GM19372 (cell line): ENCODE measurements around the gene EXOSC3.
"Not testable (repeated sequence)": the region's sequence is repeated elsewhere in the genome, so short reads cannot be mapped to it uniquely, and the experiment has no call there.

Experiments used
- ATAC-seq: cut with Tn5 transposase; IDR thresholded peaks from one replicate; pipeline ENCODE4 v1.9.1; 2021; ENCODE audit warnings: mild to moderate bottlenecking, low read depth, moderate library complexity; ENCODE audit not compliant: unreplicated experiment

The EXOSC3 gene

DNA sequence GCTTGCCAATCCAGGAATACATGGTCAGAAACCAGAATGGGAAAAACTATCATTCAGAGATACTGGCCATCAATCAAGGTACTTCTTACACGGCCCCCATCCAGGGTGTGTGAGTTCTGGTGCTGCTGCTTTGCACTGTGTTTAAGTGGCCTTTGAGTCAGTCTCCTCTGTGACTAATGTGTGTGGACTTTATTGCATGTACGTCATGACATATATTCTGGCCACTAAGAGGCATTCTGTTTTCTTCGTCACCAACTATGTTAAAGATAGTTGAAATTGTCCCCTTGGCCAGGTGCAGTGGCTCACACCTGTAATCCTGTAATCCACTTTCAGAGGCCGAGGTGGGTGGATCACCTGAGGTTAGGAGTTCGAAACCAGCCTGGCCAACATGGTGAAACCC is 8.5 kb downstream of the EXOSC3 start:
- ATAC-seq, result no peak

DNA sequence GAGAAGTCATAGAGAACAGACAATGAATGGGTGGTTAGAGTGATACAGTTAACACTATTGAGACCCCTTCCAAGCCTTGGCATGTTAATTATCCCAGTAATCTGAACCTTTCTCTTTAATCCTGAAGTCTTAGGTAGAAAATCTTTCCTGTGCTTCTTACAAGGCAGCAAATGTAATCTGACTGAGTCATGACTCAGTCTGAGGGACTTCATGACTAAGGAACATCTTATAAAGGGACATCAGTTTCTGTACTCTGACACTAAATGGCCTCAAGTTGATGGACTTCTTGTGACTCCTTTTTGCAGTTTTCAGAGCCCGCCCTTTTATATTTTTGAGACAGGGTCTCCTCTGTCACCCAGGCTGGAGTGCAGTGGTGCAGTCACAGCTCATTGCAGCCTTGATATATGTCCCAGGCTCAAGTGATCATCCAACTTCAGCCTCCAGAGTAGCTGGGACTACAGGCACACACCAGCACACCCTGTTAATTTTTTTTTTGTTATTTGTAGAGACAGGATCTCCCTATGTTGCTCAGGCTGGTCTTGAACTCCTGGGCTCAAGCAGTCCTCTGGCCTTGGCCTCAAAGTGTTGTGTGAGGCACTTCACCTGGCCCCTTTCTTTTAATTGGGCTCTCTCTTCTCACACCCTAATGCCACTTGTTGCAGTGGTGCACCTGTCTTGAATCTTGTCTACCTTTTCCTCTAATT is 9.5 kb downstream of the EXOSC3 start:
- no peak for ATAC-seq

DNA sequence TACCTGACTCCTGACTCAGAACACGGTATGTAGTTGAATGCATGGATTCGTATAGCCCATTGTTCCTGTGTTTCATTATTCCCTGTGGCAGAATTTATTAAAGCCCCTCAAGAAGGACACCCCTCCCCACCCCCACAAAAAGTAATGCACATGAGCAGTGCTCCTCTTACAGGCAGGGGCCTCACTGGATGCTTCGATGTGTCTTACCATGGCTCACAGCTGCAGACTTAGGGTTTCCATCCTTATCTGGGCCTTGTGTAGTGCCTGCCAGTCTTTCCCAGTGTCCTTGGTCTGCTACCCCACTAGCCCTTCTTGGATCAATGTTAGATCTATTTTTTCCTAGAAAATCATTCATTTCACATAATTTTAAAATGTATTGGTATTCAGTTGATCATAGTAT is 14.9 kb downstream of the EXOSC3 start:
- ATAC-seq, result no peak

DNA sequence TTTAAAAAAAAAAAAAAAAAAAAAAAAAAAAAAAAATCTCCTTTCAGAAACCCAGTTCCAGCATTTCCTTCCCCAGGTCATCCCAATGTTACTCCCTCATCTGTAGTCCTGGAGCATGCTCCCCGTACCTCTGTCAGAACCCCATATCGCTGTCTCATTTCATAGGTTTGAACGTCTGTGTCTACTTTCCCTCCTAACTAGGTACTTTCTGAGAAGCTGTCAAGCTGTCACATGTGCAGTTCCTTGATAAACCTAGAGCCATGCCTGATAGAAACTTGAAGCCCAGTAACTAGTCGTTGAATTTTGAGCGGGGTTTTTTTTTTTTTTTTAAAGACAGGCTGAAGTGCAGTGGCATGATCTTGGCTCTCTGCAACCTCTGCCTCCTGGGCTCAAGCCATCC is 15.6 kb downstream of the EXOSC3 start:
- ATAC-seq, result no peak

DNA sequence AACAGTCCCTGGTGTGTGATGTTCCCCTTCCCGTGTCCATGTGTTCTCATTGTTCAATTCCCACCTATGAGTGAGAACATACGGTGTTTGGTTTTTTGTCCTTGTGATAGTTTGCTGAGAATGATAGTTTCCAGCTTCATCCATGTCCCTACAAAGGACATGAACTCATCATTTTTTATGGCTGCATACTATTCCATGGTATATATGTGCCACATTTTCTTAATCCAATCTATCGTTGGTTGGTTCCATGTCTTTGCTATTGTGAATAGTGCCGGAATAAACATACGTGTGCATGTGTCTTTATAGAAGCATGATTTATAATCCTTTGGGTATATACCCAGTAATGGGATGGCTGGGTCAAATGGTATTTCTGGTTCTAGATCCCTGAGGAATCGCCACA is 19.6 kb downstream of the EXOSC3 start:
- ATAC-seq, result not testable (repeated sequence)

DNA sequence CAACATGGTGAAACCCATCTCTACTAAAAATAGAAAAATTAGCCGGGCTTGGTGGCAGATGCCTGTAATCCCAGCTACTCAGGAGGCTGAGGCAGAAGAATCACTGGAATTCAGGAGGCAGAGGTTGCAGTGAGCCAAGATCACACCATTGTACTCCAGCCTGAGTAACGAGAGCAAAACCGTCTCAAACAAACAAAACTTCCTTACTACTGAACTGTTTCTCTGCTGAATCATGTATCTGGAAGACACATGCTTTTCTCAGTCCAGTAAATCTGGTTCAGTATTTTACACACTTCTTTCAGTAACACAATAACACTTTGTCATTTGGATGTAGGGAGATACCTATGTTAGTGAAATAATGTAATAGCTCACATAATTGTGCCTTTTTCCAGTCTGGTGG is 23.4 kb downstream of the EXOSC3 start:
- no peak for ATAC-seq

DNA sequence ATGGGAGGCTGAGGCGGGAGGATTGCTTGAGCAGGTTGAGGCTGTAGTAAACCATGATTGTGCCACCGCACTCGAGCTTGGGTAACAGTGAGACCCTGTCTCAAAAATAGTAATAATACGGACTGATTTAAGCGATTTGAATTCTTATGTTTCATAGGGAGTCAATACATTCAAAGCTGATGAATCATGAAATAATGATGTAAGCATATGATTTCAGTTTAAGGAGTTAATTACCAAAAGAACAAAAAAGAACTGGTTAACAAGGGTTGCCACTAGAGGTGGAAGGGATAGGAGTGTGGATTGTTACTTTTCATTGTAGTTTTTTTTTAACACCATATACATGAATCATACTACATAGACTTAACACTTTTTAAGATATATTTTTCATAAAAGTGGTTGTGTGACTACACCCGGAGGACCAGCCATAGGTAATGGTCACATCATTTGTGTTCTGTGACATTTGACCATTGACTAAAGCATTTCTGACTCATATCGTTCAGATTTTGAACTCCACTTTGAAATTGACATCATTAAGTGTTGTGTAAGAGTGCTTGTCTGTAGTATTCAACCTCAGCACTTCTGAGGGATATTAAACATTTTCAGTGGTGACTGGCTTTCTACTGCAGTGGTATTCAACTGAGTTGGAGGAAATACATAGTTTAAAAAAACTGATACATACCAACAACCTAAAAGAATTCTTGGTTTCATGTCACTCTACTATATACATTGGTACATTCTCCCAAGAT is 24.3 kb downstream of the EXOSC3 start:
- no peak for ATAC-seq

DNA sequence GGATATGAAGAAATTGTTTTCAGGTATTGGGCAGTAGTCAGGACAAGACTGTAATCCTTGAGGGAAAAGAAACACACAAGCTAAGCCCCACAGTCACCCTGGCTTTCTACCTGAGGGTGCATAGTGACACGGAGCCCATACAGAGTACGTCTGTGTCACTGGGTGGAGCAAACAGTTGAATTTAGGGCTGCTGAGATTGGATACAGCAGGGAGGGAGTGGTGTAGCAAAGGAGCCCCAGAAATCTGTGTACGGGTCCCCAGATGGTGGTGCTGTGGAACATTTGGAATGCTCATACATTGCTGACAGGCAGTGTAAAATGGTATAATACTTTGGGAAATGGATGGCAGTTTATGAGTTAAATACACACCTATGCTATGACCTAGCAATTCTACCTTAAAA is 26.1 kb downstream of the EXOSC3 start:
- ATAC-seq, result no peak

DNA sequence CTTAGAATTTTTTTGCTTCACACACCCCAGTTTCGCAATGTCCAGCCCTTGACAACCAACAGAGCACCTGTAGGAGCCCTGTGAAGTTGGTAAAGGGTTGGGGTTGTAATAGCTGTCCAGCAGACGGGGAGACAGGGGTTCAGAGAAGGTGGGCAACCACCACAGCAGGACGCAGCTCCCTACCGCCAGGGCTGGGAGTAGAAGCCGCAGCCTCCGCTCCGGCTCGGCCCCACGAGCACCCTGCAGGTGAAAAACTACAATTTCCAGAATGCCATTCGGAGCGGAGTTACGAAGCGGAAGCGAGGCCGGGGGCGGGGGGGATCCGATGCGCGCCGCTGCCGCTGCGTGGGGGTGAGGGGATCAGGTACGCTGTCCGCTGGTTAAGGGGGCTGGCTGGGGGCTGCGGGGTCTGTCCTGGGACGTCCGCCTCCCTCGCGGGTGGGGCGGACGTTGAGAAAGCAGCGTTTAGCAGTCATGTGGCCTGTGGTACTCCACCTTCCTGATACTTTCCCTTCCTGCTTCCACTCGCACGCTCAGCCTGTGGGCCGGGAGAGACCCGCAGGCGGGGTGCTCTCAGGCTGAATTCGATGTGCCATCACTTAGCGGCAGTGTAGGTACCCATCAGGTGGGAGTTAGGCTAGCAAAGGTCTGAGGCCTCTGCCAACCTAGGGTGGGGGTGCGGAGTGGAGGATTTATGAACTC is 31.2 kb downstream of the EXOSC3 start, which contains the start of gene TRMT10B:
Gene TRMT10B, plus strand, starts transcription at position 317 of the 702 bp plus-strand sequence. CDS start 8,127 bp downstream, outside the sequence.
- ATAC-seq, result peak; percentile 88

DNA sequence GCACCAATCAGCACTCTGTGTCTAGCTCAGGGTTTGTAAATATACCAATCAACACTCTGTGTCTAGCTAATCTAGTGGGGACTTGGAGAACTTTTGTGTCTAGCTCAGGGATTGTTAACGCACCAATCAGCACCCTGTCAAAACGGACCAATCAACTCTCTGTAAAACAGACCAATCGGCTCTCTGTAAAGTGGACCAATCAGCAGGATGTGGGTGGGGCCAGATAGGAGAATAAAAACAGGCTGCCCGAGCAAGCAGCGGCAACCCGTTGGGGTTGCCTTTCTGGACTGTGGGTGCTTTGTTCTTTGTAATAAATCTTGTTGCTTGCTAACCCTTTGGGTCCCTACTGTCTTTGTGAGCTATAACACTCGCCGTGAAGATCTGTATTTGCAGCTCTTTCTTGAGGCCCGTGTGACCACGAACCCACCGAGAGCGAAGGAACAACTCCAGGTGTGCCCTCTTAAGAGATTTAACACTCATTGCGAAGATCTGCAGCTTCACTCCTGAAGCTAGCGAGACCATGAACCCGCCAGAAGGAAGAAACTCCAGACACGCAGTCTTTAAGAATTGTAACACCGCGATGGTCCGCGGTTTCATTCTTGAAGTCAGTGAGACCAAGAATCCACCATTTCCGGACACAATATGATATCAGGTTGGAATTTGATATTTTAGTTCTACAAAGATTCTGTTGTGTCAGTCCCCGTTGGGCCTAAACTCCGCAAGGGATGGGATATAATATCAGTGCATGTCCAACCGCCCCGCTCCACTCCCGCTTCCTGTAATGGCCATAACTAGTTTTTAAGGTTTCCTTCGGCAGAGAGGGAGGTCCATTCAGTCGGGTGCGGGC is 32.0 kb downstream of the EXOSC3 start:
- ATAC-seq, result no peak

DNA sequence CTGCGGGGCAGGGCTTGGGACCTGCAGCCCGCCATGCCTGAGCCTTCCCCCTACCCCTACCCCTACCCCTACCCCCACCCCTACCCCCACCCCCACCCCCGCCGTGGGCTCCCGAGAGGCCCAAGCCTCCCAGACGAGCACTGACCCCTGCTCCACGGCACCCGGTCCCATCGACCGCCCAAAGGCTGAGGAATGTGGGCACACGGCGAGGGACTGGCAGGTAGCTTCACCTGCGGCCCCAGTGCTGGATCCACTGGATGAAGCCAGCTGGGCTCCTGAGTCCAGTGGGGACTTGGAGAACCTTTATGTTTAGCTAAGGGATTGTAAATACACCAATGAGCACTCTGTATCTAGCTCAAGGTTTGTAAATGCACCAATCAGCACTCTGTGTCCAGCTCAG is 32.8 kb downstream of the EXOSC3 start:
- not testable (repeated sequence) for ATAC-seq

DNA sequence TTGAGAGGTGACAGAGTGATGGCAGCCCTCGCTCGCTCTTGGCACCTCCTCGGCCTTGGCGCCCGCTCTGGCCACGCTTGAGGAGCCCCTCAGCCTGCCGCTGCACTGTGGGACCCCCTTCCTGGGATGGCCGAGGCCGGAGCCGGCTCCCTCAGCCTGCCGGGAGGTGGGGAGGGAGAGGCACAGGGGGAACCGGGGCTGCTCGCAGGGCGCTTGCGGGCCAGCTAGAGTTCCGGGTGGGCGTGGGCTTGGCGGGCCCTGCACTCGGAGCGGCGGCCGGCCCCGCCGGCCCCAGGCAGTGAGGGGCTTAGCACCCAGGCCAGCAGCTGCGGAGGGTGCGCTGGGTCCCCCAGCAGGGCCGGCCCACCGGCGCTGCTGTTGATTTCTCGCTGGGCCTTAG is 33.2 kb downstream of the EXOSC3 start:
- not testable (repeated sequence) for ATAC-seq

DNA sequence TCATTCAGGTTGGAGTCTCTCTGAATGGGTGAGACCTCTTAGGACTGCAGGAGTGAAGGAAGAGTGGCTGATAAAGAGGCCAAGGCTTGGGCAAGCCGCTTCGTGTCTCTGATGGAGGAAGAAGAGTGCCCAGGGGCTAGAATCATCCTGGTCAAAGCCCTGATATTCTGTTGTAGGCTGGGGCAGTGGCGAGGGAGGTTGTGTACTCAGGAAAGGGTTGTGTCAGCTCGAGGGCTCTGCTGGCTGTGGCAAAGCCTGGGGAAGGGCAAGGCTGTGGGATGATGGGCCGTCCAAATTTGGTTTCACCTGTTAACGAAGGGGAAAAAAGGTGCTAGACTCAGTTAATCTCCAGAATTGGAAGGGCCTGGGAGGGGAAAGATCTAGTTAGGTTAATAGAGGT is 33.7 kb downstream of the EXOSC3 start:
- no peak for ATAC-seq

DNA sequence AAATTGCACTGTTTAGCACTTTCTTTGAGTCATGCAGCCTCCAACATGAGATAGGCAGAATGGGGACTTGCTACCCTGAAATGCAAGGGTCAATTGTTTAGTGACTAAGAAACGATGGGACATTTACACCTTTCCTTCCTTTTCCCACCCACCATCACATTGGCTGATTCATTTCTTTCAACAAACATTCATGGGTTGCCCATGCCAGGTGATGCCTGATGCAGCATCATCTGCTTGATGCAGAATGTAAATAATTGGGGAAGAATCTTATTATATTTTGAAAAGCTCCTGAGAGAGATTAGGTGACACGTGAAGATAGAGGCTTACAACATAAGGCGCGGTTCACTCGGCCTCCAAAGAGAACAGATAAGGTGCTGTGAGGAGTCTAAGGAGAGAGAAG is 35.7 kb downstream of the EXOSC3 start:
- ATAC-seq, result no peak

DNA sequence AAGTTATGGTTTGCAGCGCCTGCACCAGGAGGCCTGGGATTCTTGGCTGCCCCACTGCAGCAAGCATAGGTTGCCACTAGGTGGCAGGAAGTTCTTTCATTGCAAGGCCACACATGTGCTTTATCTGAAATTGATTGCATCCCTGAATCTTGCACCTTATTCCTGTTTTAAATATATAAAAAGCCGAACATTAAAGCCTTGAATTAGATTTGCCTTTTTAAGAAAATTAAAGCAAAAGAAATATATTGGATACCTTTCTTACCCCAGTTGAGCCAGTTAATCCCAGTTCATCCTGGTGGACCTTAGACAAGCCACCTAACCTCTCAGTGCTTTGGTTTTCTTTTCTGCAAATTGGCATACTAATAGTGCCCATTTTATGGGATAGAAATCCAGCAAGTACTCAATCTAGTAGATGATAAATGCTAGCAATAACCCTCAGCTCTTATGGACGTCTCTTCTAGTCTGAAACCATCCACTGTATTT is 37.6 kb downstream of the EXOSC3 start:
- ATAC-seq, result peak; percentile 65

DNA sequence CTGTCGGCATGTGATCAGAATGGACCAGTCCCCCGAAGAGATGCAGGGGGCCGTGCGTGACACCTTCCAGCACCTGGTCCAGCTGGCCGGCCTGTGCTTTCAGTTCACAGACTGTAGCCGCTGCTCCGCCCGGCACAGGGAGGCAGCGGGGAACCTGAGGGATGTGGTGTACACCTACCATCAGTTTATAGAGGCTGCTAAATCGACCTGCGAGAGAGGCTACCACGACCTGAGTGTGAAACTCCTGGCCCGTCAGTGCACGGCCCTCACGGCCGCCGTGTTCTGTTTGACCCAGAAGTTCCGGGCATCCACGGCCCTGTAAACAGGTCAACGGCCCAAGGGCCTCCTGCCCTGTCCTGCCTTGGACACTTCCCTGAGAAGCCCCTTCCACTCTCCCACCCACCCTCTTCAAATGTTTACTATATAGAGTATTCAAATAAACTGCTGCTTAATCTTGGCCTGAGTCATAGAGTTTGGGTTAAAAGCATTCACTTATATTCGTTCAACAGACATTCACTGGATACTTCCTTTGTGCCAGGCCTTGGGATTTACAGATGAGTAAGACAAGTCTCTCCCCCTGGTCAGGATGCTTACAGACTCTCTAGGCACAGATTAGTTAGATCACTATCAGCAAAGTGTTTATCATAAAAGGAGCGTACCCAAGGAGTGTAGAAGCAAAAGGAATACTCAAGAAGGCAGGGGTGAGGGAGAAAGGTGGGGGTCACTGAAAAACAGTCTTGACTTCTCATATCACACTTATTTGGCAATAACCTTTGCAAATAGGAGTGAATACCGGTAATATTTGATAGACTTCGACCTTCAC is 38.2 kb downstream of the EXOSC3 start:
- no peak for ATAC-seq

DNA sequence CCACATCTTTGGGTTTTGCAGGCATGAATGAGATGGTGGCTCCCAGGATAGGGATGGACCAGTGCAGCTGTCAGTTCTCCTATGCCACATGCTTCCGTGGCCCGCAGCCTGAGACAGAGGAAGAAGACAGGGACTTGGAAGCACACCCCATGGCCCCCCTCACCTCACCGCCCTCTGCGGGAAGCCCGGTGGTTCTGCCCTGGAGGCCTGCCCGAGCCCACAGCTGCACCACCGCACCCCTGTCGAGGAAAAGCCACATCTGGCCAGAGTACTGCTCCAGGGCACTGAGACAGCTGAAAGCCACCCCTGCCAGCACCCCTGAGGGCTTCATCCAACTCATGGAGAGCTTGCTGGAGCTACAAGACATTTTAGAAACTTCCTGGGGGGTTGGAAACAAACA is 38.9 kb downstream of the EXOSC3 start:
- no peak for ATAC-seq

DNA sequence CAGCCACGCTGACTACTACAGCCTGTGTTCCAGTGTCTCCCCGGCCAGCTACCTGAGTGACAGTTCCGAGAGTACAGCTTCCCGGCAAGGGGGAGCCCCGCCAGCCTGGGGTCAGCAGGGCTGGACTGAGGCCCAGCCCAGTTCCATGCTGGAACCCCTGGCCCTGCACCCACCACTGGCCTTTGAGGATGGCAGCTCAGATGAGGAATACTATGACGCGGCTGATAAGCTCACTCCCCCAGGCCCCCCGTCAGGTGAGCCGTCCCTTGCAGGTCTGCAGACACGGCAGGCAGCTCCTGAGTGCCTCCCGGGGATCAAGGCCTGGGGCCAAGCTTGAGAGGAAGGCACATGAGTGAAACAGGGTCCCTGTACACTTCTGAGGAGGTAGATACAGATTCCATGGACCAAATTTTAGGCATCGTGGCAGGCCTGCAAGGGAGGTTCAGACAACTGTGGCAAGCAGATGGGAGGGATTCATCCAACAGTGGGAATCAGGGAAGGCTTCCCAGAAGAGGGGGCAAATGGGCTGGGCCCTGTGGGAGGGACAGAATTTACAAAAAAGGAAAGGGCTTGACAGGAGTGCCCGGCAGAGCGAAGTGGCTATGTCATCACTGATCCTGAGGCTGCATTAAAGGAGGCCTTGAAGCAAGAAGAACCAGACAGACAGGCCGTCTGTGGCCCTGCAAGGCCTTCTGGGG is 44.1 kb downstream of the EXOSC3 start:
- ATAC-seq, result no peak

DNA sequence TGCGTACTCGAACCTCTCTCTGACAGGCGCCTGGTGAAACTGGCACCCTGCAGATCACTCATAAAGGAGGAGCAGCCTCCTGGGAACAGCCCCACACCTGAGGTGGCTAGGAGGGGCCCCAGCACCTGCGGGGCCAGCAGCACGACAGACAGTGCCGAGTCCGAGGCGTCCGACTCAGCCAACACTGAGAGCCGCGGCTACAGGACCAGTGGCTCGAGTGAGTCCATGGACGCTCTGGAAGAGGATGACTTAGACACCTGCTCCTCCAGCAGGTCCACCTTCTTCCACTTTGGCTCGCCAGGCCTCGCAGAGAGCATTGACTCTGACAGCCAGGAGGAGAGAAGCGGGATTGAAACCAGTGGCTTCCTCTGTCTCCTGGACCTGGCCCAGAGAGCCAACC is 44.7 kb downstream of the EXOSC3 start:
- ATAC-seq, result no peak
